ENCODE data around the gene RAN. TPM values are rescaled to one million over a fixed set of nuclear protein-coding genes. Genes with fewer than 3 reads are reported as not detected.
"Not testable (repeated sequence)": the region's sequence is repeated elsewhere in the genome, so short reads cannot be mapped to it uniquely, and the experiment has no call there.

Gene RAN
- 140 TPM for total RNA-seq

DNA sequence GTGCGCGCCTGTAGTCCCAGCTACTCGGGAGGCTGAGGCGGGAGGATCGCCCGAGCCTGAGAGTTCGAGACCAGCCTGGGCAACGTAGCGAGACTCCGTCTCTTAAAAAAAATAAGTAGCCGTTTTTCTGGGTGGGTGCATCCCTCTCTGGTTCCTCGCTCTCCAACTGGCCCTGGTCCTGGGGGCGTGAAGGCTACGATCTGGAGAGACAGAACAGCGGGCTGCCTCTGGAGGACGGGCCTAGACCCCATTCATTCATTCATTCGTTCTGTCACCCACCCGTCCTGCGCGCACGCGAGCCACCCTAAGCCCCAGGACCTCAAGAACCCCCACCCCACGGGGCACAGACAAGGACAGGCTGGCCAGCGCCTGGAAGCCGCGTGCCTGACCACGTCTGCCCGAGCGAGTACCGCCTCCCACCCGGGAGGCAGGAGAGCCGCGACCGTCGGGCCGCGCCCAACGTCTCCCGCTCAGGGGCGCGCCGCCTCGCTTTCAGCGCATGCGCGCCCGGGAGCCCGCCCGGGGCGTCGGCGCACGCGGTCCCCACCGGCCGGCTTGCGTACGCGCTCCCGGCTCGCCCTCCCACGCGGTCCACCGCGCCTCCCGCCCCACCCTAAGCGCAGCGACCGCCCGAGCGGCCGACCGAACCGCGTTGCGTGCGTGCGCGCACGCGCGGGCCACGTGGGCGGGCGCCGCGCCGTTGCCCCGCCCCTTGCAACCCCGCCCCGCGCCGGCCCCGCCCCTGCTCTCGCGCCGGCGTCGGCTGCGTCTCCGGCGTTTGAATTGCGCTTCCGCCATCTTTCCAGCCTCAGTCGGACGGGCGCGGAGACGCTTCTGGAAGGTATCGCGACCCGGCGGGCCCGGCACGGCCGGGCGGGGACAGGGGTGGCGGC lies at the start of gene RAN:
TSS of gene RAN (plus strand) at position 781 of the 893 bp plus-strand sequence. CDS start 528 bp downstream, outside the sequence.
- peak; percentile 95 for DNase-seq (ENCODE audit: low spot score)
- peak; percentile 88 for ATAC-seq

DNA sequence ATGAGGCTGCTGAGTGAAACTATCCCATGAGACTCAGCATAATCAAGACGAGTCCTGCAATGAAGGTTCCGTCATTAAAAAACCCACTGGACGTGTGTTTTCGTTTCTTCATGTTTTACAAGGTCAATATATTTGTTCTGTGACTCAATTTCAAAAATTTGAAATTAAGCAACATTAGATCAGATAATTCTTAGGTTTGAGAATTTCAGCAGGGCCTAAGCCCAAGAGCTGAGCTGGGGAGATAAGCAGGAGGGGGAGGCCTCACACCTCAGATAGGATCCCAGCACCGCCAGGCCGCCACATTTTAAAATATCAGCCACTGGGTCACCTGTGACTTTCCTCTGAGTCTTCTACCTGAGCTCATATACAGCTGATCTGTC lies 46.1 kb upstream of the RAN start:
- ATAC-seq (peak; percentile 23), DNase-seq (ENCODE audit: low spot score) (no peak)

DNA sequence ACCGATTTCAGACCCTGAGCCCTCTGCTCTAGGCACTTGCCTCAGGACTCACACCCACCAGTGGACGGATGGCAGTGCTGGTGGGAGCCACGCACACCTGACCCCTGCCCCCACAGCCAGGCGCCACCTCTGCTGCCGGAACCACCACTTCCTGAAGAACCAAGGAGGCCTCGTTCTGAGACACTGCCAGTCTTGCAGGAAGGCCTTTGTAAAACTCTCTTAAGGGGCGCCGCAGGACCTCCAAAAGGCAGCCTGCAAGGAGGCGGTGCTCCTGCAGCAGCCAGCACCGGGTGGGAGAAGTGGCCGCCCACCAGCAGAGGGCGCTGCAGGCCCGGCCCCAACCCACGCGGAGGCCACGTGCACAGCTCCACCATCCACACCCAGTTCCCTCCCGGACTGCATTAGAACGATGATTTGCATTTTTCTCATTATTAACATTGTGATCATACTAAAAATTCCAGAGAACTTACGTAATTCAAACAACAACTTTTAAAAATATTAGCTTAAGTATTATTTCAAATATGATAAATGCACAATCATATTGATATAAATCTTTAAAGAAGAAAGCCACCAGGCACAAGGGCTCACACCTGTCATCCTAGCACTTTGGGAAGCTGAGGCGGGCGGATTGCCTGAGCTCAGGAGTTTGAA lies 45.6 kb upstream of the RAN start:
- ATAC-seq (peak; percentile 86), DNase-seq (ENCODE audit: low spot score) (no peak)

DNA sequence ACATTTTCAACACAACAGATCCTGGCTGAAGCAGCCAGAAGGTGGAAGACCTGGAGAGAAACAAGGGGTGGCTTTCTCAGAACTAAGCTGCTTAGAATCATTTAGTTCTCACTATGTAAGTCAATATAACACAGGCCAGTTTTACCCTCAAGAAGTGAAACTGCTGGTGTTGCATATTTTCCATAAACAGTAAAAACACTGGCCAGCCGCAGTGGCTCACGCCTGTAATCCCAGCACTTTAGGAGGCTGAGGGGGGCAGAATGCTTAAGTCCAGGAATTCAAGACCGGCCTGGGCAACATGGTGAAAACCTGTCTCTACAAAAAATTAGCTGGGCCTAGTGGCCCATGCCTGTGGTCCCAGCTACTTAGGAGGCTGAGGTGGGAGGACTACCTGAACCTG lies 44.4 kb upstream of the RAN start:
- no peak for ATAC-seq
- no peak for DNase-seq (ENCODE audit: low spot score)

DNA sequence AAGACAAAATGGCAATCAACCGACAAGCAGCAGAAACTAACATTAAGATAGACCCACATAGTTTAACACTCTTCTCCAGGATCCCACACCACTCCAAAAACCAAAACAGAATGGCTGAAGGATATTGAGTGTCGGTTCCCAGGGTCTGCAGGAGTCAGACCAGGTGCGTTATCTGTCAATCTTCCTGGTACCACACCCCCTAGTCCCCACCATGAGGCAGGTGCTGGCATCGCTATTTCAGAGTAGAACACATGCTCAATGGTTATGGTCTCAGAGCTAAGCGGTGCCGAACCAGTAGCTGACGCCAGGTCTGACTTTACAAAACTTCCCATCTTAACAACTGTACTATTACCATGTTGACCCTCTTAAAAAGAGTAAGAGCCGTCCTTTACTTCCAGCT lies 43.0 kb upstream of the RAN start:
- DNase-seq (ENCODE audit: low spot score), result no peak
- no peak for ATAC-seq

DNA sequence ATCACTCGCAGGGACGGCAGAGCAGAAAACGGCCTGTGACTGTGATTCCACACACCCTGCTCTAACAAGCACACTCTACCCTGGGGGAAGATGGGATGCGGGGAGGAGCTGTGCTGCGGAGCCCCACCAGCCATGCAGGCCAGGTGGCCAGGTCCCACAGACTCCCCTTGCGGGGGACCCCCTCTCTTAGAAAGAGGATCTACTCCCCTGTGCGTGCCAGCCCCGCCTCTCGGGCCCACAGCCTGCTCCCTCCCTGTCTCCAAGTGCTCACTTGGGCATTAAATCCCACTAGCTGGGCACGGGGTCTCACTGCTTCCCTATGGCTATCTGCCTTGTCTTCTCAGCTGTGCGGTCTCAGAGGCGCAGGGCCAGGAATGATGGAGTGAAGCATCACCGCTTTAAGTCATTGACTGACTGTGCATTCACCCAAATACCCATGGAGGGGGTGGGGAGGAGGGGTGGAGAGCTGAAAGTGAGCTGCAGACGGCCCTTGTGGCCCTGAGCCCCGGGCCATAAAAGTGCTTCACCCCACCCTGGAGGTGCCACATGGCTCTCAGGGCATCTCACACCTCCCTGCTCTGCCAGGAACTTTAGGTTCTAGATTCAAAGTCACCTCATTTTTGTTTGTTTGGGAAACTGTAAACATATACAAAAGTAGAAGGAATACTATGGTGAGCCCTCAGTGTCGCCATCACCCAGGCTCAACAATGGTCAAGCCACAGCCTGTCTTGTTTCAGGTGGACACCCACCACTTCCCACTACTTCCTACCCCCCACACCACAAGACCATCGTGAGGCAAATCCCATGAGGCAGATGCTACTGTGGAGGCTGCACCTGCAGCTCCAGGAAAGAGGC lies 42.2 kb upstream of the RAN start:
- DNase-seq (ENCODE audit: low spot score) (no peak), ATAC-seq (no peak)

DNA sequence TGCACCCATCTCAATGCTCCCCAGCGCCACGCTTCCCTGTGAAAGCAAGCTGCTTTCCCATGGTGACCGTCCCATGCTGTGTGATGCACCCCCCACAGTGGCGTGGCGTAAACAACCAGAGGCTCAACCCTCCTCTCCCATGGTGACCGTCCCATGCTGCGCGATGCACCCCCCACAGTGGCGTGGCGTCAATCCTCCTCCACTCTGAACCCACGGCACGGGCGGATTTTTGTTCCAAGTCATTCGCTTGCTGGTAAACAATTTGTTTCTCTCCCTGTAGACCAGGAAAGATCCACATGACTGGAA lies 41.7 kb upstream of the RAN start:
- DNase-seq (ENCODE audit: low spot score) (no peak), ATAC-seq (no peak)

DNA sequence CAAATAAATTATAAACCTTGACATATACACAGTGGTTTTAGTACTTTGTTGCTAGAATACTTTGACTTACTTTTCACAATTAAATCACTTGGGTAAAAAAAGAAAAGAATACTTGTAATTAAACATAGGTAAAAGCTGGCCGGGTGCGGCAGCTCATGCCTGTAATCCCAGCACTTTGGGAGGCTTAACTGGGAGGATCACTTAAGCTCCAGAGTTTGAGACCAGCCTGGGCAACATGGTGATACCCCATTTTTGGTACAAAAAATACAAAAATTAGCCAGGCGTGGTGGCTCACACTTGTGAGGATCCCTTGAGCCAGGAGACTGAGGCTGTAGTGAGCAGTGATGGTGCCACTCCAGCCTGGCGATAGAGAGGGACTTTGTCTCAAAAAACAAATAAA lies 40.6 kb upstream of the RAN start:
- no peak for ATAC-seq
- DNase-seq (ENCODE audit: low spot score), result no peak

DNA sequence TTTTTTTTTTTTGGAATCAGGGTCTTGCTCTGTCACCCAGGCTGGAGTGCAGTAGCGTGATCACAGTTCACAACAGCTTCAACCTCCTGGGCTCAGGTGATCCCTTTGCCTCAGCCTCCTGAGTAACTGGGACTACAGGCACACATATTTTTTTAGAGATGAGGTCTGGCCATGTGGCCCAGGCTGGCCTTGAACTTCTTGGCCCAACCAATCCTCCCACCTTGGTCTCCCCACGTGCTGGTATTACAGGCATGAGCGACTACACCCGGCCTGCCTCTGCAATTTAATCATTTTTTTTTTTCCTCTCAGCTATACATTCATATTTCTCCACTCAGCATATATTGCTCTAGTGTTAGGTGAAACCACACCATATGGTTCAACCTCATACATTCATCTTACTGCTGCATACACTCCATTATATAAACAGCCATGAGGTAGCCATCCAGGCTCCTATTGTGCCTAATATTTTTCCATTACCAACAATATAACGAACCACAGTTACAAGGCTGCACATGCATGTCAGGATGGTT lies 39.9 kb upstream of the RAN start:
- ATAC-seq (no peak), DNase-seq (ENCODE audit: low spot score) (no peak)

DNA sequence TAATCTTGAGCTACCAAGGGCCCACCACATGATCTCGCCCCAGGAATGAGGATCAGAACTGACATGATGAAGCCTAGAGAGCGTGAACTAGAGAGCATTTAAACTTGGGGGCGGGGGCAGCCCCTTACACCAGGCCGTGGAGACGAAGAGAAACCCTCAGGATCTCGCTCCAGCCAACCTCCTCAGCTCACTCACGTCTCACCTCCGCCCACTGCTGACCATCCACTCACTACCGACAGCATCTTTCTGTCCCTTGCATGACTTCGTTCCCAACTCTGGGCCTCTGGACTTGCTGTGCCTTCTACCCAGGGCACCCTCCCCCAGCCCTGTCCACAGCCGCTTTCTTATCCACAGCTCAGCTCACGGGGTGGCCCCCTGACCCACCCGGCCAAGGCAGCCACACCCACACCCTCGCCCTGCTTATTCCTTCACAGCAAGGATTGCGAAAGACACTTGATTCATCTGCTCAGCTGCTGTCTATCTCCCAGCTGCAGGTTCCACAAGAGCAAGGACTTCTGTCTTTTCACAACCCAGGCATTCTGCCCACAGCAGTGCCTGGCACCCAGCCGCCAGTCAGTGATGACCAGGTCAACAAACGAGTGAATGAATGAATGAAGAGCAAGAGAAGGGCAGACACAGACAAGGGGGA lies 39.2 kb upstream of the RAN start:
- DNase-seq (ENCODE audit: low spot score) (peak; percentile 86), ATAC-seq (peak; percentile 92)

DNA sequence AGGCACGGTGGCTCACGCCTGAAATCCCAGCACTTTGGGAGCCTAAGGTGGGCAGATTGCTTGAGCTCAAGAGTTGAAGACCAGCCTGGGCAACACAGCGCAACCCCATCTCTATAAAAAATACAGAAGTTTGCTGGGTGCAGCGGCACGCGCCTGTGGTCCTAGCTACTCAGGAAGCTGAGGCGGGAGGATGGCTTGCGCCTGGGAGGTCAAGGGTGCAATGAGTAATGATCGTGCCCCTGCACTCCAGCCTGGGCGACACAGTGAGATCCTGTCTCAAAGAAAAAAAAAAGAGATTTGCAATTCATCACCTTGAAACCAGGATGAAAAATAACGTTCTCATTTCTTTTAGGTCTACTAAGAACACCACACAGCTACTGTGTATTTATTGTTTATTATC lies 36.9 kb upstream of the RAN start:
- DNase-seq (ENCODE audit: low spot score) (peak; percentile 35), ATAC-seq (no peak)

DNA sequence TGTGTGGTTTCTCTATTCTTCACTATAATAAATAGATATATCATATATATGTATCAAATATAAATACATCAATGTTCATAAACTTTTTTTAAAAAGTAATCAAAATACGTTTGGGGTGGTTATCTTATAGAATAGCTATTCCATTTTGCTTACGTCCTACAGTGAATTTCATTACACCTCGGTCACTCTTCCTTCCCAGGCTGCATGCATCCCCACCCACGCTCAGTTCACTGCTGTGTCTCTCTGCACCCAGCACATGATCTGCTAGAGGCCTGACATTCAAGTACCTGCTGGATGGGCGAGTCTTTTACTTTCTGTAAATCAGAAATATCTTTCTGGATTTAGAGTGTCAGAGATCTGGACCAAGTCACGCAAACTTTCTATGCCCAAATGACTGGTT lies 36.4 kb upstream of the RAN start:
- ATAC-seq (no peak), DNase-seq (ENCODE audit: low spot score) (no peak)

DNA sequence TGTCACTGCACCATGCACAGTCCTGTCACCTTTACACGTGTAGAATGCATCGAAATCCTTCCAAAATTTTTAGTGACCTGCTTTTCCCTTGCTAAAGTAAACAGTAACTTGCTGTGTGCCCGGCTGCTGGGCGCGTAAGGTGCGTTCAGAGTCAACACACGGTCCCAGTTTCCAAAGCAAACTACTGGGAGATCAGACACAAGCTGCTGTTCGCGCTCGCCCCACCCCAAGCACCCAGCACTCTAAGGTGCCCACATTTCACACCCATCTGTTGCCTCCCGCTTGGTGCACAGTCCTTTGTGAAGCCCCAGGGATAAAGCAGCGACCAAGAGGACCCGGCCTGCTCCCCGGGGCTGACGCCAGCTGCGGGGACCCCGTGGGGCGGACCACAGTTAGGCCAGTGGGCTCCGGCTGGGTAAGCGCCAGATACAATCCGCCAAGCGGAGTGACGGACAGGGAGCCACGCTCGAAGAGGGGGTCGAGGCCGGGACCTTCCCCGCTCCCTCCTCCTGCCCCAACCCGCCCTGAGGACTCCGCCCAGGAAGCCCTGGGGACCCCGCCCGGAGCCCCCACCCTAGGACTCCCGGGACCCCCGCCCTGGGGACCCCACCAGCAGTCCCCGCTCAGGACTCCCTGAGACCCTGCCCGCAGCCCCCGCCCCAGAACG lies 33.4 kb upstream of the RAN start:
- peak; percentile 86 for ATAC-seq
- peak; percentile 92 for DNase-seq (ENCODE audit: low spot score)

DNA sequence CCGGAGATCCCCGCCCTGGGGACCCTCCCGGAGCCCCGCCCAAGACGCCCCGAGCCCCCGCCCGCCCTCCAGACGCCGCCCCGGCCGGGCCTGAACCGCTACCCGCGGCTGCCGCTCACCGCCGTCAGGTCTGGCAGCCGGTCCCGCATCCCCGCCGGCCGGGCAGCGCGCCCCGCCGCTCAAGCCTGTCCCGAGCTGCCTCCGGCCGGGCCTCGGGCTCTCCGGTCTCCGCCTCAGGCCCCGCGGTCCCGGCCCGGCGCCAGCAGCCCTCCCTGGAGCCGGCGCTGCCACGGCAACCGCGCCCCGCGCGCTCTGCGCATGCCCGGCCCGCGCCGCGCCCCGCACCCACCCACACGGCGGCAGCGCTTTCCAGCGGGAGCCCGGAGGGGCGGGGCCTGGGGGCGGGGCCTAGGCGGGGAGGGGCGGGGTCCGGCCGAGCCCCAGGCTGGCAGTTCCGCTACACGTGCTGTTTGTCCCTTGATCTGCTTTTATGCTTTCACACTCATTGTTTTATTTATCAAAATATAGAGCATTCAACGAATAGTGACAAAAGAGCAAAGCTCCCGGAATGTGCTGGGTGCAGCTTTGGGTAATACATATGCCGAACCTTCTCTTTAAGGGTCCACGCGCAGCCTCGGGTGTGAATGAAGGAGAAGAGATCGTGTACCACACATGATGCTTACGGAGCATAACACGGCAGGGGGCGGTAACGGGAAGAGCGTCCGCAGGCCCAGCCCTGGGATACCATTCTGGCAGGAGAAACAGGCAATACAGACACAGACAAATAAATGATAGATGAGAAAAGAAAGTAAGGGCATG lies 32.7 kb upstream of the RAN start, which contains the start of gene STX2:
TSS of gene STX2 (minus strand) at position 300 of the 819 bp plus-strand sequence. CDS start at position 149, 151 bp downstream.
- DNase-seq (ENCODE audit: low spot score) (peak; percentile 94), ATAC-seq (peak; percentile 88)

DNA sequence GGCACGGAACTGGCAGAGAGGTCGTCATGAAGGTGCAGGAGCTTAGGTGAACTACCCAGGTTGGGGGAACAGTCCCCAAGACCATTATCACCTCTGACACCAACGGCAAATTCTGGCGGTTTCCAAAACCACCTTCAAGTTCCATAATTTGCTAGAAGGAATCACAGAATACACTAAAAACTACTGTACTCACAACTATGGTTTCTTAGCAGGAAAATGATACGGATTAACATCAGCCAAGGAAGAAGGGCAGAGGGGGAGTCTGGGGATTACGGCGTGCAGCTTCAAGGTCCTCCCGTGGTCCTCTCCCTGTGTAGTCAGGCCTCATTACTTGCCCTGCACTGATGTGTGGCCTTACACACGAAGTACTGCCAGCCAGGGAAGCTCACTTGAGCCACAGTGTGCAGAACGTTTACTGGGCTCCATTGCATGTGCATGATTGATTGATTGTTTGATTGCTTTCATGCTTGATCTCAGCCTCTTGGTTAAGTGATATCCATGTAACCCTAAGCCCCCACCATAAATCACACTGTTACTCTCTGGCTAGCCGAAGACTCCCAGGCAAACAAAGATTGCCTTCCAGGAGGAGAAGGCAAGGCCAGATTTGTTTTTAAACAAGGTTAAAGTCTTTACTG lies 32.0 kb upstream of the RAN start:
- ATAC-seq (no peak), DNase-seq (ENCODE audit: low spot score) (no peak)

DNA sequence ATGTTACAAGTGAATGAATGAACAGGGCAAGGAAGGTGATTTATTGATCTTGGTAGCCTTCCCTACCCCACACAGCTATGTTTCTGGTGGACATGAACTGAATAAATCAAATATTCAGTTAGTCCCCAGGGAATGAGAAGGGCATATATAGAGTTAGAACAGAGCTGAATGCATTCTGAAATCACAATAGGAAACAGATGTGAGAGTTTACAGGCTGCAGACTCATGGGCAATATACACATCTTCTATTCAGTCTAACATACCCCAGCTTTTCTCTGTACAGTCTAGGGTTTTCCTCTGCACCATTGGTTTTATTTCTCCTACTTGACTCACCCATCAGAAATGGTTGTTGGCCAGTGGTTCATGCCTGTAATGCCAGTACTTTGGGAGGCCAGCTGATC lies 25.5 kb upstream of the RAN start:
- DNase-seq (ENCODE audit: low spot score) (no peak), ATAC-seq (no peak)

DNA sequence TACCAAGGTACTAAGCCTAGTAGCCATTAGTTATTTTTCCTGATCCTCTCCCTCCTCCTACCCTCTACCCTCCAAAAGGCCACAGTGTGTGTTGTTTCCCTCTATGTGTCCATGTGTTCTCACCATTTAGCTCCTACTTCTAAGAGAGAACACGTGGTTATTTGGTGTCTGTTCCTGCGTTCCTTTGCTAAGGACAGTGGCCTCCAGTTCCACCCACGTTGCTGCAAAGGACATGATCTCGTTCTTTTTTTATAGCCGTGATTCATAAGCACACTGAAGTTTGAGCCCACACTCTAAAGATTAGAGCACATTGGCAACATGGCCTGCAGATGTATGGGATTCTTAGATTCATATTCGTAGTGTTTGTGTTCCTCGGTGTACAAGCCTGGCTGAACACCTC lies 24.8 kb upstream of the RAN start:
- DNase-seq (ENCODE audit: low spot score) (no peak), ATAC-seq (no peak)

DNA sequence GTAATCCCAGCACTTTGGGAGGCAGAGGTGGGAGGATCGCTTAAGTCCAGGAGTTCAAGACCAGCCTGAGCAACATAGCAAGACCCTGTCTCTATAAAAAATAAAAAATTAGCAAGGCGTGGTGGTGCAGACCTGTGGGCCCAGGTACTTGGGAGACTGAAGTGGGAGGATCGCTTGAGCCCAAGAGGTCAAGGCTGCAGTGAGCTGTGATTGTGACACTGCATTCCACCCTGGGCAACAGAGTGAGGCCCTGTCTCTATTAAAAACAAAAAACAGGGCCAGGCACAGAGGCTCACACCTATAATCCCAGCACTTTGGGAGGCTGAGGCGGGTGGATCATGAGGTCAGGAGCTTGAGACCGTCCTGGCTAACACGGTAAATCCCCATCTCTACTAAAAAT lies 23.8 kb upstream of the RAN start:
- not testable (repeated sequence) for DNase-seq (ENCODE audit: low spot score); ATAC-seq

DNA sequence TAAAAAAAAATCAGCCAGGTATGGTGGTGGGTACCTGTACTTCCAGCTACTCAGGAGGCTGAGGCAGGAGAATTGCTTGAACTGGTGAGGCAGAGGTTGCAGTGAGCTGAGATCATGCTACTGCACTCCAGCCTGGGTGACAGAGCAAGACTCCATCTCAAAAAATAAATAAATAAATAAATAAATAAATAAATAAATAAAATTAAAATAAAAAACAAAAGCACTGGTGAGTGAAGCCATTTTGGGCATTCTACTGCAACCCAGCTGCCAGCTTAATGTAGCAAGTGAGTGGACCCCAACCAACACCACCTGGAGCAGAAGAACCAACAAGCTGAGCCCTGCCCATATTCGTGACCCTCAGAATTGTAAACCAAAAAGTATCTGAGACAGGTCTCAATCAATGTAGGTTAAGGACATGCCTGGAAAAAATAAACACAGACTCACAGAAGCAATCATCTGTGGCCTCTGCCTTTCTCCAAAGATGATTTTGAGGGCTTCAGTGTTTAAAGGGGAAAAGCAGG lies 23.0 kb upstream of the RAN start:
- DNase-seq (ENCODE audit: low spot score); ATAC-seq: not testable (repeated sequence)

All from left lobe of liver (tissue), 2 donors.